Mesenchymal stem cell (in vitro differentiated cells and primary cell): ENCODE data around the gene CSH2.
"Not testable (repeated sequence)": the region's sequence is repeated elsewhere in the genome, so short reads cannot be mapped to it uniquely, and the experiment has no call there.

Experiments
- DNase-seq: peaks from one replicate; pipeline ENCODE4 v3.0.0-alpha.2; 2013
- H2AFZ ChIP-seq: one replicate; pipeline ENCODE4 v1.6.1; 2013; ENCODE audit warnings: low read depth, mild to moderate bottlenecking, control low read depth, inconsistent platforms, low read length, moderate library complexity
- H2AK5ac ChIP-seq: 2 replicates; pipeline ENCODE4 v1.6.1; 2013; ENCODE audit warnings: low read length, moderate library complexity, mild to moderate bottlenecking, inconsistent platforms; ENCODE audit not compliant: severe bottlenecking
- H2BK120ac ChIP-seq: one replicate; pipeline ENCODE4 v1.6.1; 2013; ENCODE audit warnings: low read depth, mild to moderate bottlenecking, inconsistent platforms, low read length, moderate library complexity
- H2BK12ac ChIP-seq, 2 experiments: one replicate each; pipeline ENCODE4 v1.6.1; 2013; ENCODE audit warnings: inconsistent platforms in 2 of 2, low read length in 2 of 2, mild to moderate bottlenecking in 2 of 2, moderate library complexity in 2 of 2, control low read depth in 1 of 2
- H2BK15ac ChIP-seq: one replicate; pipeline ENCODE4 v1.6.1; 2013; ENCODE audit warnings: mild to moderate bottlenecking, low read depth, inconsistent platforms; ENCODE audit not compliant: poor library complexity, severe bottlenecking
- H2BK5ac ChIP-seq: 2 replicates; pipeline ENCODE4 v1.6.1; 2013; ENCODE audit warnings: low read depth, mild to moderate bottlenecking, low read length, control low read depth, inconsistent platforms; ENCODE audit not compliant: poor library complexity, severe bottlenecking
- H3K14ac ChIP-seq, 2 experiments: one replicate each; pipeline ENCODE4 v1.6.1; 2013; ENCODE audit warnings: inconsistent platforms in 2 of 2, low read length in 2 of 2, control low read depth in 1 of 2, mild to moderate bottlenecking in 1 of 2, moderate library complexity in 1 of 2
- H3K18ac ChIP-seq, 2 experiments: one replicate each; pipeline ENCODE4 v1.6.1; 2013; ENCODE audit warnings: inconsistent platforms in 2 of 2, low read length in 2 of 2, control low read depth in 1 of 2, low read depth in 1 of 2, mild to moderate bottlenecking in 1 of 2
- H3K23ac ChIP-seq, 2 experiments: one replicate each; pipeline ENCODE4 v1.6.1; 2013; ENCODE audit warnings: inconsistent platforms in 2 of 2, low read length in 2 of 2, mild to moderate bottlenecking in 2 of 2, moderate library complexity in 2 of 2, control low read depth in 1 of 2
- H3K27ac ChIP-seq: 2 replicates; pipeline ENCODE4 v1.5.1; 2013; ENCODE audit warnings: mild to moderate bottlenecking, moderate library complexity, low read length, control low read depth, inconsistent platforms; ENCODE audit not compliant: poor library complexity, severe bottlenecking
- H3K27me3 ChIP-seq, 2 experiments: 2 replicates each; pipeline versions ENCODE4 v1.6.1 to v1.7.0; 2013; ENCODE audit warnings: low read length in 2 of 2, mild to moderate bottlenecking in 2 of 2, moderate library complexity in 2 of 2, control low read depth in 1 of 2, inconsistent platforms in 1 of 2; ENCODE audit not compliant: control insufficient read depth in 1 of 2, insufficient read depth in 1 of 2
- H3K36me3 ChIP-seq, 2 experiments: 2 replicates each; pipeline versions ENCODE4 v1.6.1 to v1.7.0; 2013; ENCODE audit warnings: low read length in 2 of 2, control low read depth in 1 of 2, inconsistent platforms in 1 of 2, low read depth in 1 of 2, mild to moderate bottlenecking in 1 of 2; ENCODE audit not compliant: insufficient read depth in 2 of 2, control insufficient read depth in 1 of 2
- H3K4ac ChIP-seq, 2 experiments: one replicate each; pipeline ENCODE4 v1.6.1; 2013; ENCODE audit warnings: inconsistent platforms in 2 of 2, low read length in 2 of 2, mild to moderate bottlenecking in 2 of 2, moderate library complexity in 2 of 2, control low read depth in 1 of 2, low read depth in 1 of 2
- H3K4me1 ChIP-seq: 2 replicates; pipeline ENCODE4 v1.6.1; 2013; ENCODE audit warnings: low read depth, low read length, control low read depth; ENCODE audit not compliant: control insufficient read depth, insufficient read depth
- H3K4me2 ChIP-seq: 2 replicates; pipeline ENCODE4 v1.6.1; 2013; ENCODE audit warnings: low read length, mild to moderate bottlenecking, inconsistent platforms; ENCODE audit not compliant: poor library complexity, severe bottlenecking
- H3K4me3 ChIP-seq, 2 experiments: 2 replicates each; pipeline versions ENCODE4 v1.5.1 to v1.7.0; 2013; ENCODE audit warnings: low read length in 2 of 2, mild to moderate bottlenecking in 2 of 2, control low read depth in 1 of 2, low read depth in 1 of 2; ENCODE audit not compliant: insufficient read depth in 1 of 2
- H3K79me1 ChIP-seq: replicated peaks from 2 replicates; pipeline ENCODE4 v1.6.1; 2013; ENCODE audit warnings: mild to moderate bottlenecking, control low read depth, low read length, inconsistent platforms; ENCODE audit not compliant: poor library complexity, severe bottlenecking
- H3K9ac ChIP-seq: 2 replicates; pipeline ENCODE4 v1.7.0; 2013; ENCODE audit warnings: mild to moderate bottlenecking, low read length, moderate library complexity
- H3K9me3 ChIP-seq: 2 replicates; pipeline ENCODE4 v1.7.0; 2013; ENCODE audit warnings: mild to moderate bottlenecking, low read length; ENCODE audit not compliant: control insufficient read depth
- H4K8ac ChIP-seq: one replicate; pipeline ENCODE4 v1.6.1; 2013; ENCODE audit warnings: inconsistent platforms, mild to moderate bottlenecking, low read length, moderate library complexity
- H4K91ac ChIP-seq: one replicate; pipeline ENCODE4 v1.6.1; 2013; ENCODE audit warnings: mild to moderate bottlenecking, low read length, inconsistent platforms
- WGBS: methylation state at CpG from one replicate; pipeline ENCODE4 v1.1.7; 2013; ENCODE audit warnings: mixed read lengths; 5-methylcytosine and 5-hydroxymethylcytosine counted together

CSH2 gene

GRCh38 chr17:63869491-63870291 is 3.8 kb downstream of the CSH2 start:
- not testable (repeated sequence) for H4K8ac ChIP-seq, H3K4me2 ChIP-seq, H3K79me1 ChIP-seq, H3K4me1 ChIP-seq, H4K91ac ChIP-seq, DNase-seq, H3K4me3 ChIP-seq, H3K27me3 ChIP-seq, H3K18ac ChIP-seq, H2AK5ac ChIP-seq, H3K36me3 ChIP-seq, H3K27ac ChIP-seq, H2BK120ac ChIP-seq, H2BK12ac ChIP-seq, H2AFZ ChIP-seq, H3K14ac ChIP-seq, H2BK5ac ChIP-seq, H3K9me3 ChIP-seq, H2BK15ac ChIP-seq, H3K9ac ChIP-seq, H3K23ac ChIP-seq, H3K4ac ChIP-seq
- WGBS, result 25% methylated on average over 5 of the region's 9 CpGs

- H4K91ac ChIP-seq, result peak overlapping the region; percentile 80
- H3K4ac ChIP-seq, H3K9ac ChIP-seq, H3K27me3 ChIP-seq, H2BK15ac ChIP-seq, H2AFZ ChIP-seq, DNase-seq, H3K18ac ChIP-seq, H3K14ac ChIP-seq, H4K8ac ChIP-seq, H3K9me3 ChIP-seq, H3K36me3 ChIP-seq, H2BK5ac ChIP-seq, H2AK5ac ChIP-seq, H2BK120ac ChIP-seq, H3K4me3 ChIP-seq, H3K4me2 ChIP-seq, H2BK12ac ChIP-seq, H3K79me1 ChIP-seq, H3K4me1 ChIP-seq, H3K23ac ChIP-seq, H3K27ac ChIP-seq: not testable (repeated sequence)
- 72% methylated on average over 4 of the region's 7 CpGs for WGBS
These were observed 6.9 kb downstream of the CSH2 start for GRCh38 chr17:63866625-63867024.

GRCh38 chr17:63859257-63859656 is 14.2 kb downstream of the CSH2 start:
- no peak overlapping the region for H3K9ac ChIP-seq
- no peak overlapping the region for H2BK5ac ChIP-seq
- no peaks in the 10 kb centered on the region for H3K4me1 ChIP-seq
- H3K4ac ChIP-seq, result no peak overlapping the region
- H2AK5ac ChIP-seq, result no peak overlapping the region
- H4K8ac ChIP-seq, result no peak overlapping the region
- no peaks in the 10 kb centered on the region for H3K79me1 ChIP-seq
- H4K91ac ChIP-seq, result no peak overlapping the region
- no peak overlapping the region for H3K23ac ChIP-seq
- H3K9me3 ChIP-seq, result no peaks in the 10 kb centered on the region
- no peak overlapping the region for H2AFZ ChIP-seq
- peaks cover 26 to 37% of the 10 kb centered on the region in 2 experiments for H3K27me3 ChIP-seq
- no peak overlapping the region for H3K27ac ChIP-seq
- H3K4me3 ChIP-seq, result no peak overlapping the region
- H3K14ac ChIP-seq, result no peak overlapping the region
- H2BK120ac ChIP-seq, result no peak overlapping the region
- no peak overlapping the region for H3K4me2 ChIP-seq
- 77% methylated on average over 3 of the region's 3 CpGs for WGBS
- DNase-seq, result no peak
- H3K36me3 ChIP-seq, result no peaks in the 10 kb centered on the region
- no peak overlapping the region for H2BK12ac ChIP-seq
- H2BK15ac ChIP-seq, result no peak overlapping the region
- no peak overlapping the region for H3K18ac ChIP-seq

GRCh38 chr17:63856425-63856824 is 17.1 kb downstream of the CSH2 start:
- WGBS, result 92% methylated on average over 8 of the region's 8 CpGs

More at GRCh38 chr17:63856425-63856824, 17.1 kb downstream of the CSH2 start:
- H3K27ac ChIP-seq, H2BK15ac ChIP-seq, H3K4me1 ChIP-seq, H3K23ac ChIP-seq, H3K36me3 ChIP-seq, H3K4me3 ChIP-seq, H2AK5ac ChIP-seq, H2BK5ac ChIP-seq, H3K79me1 ChIP-seq, H2BK12ac ChIP-seq, H2AFZ ChIP-seq, H3K9me3 ChIP-seq, H2BK120ac ChIP-seq, H4K91ac ChIP-seq, H4K8ac ChIP-seq, H3K14ac ChIP-seq, H3K18ac ChIP-seq, DNase-seq, H3K4ac ChIP-seq, H3K9ac ChIP-seq, H3K4me2 ChIP-seq: not testable (repeated sequence)
- peaks cover 26 to 37% of the 10 kb centered on the region in 2 experiments for H3K27me3 ChIP-seq
